Stimulated activated CD8-positive, alpha-beta memory T cell treated with anti-CD3 and anti-CD28 coated beads, Interleukin-2, amount 100 ng/mL, for 48 hours (primary cell): Measurements from ENCODE around the gene CREB3.

Experiments used
- DNase-seq, 2 donors: peaks; one replicate each; pipeline ENCODE4 v3.0.0-alpha.2; 2020; ENCODE audit warnings: low read depth in 2 of 2

Gene CREB3

GRCh38 chr9:35725362-35725761 lies 7.1 kb upstream of the CREB3 start:
- no peak for DNase-seq

- no peak for DNase-seq
Measured at GRCh38 chr9:35726931-35727330, 5.5 kb upstream of the CREB3 start.

GRCh38 chr9:35727676-35728040 lies 4.8 kb upstream of the CREB3 start:
- DNase-seq = no peak

DNA sequence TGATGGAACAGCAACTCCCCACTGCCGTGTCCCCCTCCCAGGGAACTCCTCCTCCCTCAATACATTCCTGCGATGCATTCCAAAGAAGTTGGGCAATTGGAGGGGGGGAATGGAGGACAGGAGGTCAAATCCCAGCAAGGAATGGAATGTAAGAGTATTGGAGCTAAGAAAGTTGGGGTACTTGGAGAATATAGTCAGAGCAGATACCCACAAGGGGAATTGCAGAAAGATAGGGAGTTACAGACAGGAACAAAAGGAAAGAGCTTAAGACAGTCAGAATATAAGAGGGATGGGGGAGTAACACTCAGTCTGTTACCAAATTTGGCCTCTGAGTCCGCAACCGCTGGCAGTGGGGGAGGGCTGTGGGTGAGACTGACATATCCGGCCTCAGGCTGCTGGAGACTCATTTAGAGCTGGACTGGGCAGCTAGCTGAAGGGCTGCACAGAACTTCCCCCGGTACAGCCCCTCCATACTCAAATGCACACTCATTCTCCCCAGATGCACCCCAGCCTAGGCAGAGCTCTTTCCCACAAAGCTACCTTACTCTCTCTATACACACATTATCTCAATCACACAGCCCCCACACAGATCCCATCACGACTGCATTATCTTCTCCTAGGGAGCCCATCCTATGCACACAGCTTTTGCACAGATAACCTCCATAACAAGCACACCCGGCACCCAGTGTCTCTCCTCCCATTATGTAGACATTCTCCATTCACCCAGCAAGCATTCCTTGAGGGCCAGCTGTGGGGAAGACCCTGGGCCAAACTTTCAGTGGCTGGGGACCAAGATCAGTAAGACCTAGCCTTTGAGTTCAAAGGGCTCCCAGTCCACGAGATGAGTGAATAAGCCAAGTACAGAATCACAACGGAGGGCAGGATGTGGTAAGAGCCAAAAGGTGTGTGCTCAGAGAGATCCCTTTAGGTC lies 4.2 kb upstream of the CREB3 start:
- DNase-seq = peak; percentile 40 to 48

GRCh38 chr9:35729101-35729500 lies 3.4 kb upstream of the CREB3 start:
- DNase-seq = no peak

GRCh38 chr9:35729700-35730485 lies 2.6 kb upstream of the CREB3 start:
- DNase-seq = no peak

DNA sequence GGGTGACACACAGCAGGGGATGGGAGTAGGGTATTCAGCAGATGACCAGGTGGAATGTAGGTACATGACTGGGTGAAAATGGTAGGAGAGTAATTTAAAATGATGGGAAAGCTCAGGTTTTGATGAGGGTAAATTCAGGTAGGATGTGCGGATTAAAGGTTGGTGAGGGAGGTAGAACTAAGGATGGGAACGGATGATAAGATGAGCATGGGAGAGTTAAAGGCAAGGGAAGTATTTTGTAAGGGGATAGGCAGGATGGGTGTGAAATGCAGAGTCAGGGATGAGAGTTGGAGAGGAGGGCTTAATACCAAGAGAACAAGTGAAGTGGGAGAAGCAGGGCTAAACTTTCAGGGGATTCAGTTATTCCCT lies 2.0 kb upstream of the CREB3 start:
- no peak for DNase-seq

GRCh38 chr9:35731415-35732184 lies 866 bp upstream of the CREB3 start:
- DNase-seq = no peak

- DNase-seq = peak in 1 of 2 donors; percentile 28
Measured at GRCh38 chr9:35732800-35733541, 505 bp downstream of the CREB3 start.

- DNase-seq = no peak
Measured at GRCh38 chr9:35734096-35734495, 1.6 kb downstream of the CREB3 start.

- peak; percentile 27 to 40 for DNase-seq
Measured at GRCh38 chr9:35736201-35736633, 3.8 kb downstream of the CREB3 start.

- DNase-seq = no peak
Measured at GRCh38 chr9:35737143-35737542, 4.7 kb downstream of the CREB3 start.

- no peak for DNase-seq
Measured at GRCh38 chr9:35738186-35738585, 5.7 kb downstream of the CREB3 start.

- DNase-seq = no peak
Measured at GRCh38 chr9:35738924-35739323, 6.5 kb downstream of the CREB3 start.

GRCh38 chr9:35740243-35740642 lies 7.8 kb downstream of the CREB3 start:
- DNase-seq = no peak

GRCh38 chr9:35741740-35742139 lies 9.3 kb downstream of the CREB3 start:
- no peak for DNase-seq

GRCh38 chr9:35743452-35743851 lies 11.0 kb downstream of the CREB3 start:
- no peak for DNase-seq

DNA sequence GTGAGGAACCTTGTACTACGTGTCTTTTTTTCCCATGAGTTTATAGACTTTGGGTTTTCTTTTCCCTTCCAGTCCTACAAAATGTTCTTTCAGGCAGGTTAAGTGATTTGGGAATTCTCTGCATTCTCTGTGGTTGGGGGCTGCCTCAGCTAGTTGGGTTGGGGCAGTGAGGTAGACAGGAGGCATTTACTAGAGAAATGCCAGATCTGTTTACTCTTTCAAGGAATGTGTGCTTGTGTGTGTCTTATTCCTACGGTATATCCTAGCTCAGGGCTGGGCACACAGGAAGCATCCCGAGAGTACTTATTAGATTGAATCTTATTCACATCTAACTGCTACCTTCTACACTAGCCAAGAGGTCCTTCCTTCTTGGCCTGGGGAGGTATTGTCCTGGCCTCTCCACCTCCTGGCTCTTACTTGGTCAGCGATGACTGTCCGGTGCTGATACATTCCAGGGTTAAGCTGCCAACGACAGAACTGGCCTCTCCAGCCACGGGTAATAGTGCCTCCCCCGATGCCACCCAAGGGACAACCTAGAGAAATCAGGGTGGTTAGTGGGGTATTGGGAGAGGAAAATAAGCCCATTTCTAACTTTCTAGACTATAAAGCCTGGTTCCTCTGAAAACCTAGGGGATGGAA lies 11.5 kb downstream of the CREB3 start:
- no peak for DNase-seq

DNA sequence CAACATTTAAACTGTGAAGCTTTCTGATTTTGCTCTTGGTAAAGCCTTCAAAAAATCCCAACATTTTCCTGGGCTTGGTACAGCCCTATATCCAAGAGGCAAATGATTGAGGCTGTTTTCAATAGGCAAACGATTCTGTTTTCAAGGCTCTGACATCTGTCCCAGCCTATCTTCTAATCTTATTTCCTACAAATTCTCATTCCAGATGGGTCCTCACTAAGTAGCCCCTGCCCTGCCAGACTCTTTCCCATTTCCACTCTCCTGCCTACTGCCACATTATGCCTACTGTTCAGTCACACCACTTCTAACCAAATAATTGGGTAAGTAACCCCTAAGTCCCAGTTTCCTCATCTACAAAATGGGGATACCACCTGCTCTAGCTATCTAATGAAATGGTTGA lies 13.1 kb downstream of the CREB3 start:
- no peak for DNase-seq

DNA sequence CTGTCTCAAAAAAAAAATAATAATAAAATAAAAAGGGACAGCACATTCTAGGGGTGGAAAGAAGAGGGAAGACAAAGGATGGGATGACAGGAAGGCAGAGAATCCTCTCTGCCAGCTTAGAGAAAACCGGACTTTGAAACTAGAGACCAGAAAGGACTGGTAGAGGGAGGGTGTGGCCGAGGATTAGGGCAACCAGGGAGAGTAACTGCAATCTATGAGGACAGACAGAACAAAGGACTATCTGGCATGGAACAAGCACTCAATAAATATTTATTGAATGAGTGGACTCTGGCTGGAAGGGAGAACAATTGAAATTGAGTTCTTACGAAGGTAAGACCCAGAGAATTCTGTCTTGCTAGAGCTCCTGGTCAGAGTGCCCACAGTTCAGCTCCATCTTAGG lies 14.1 kb downstream of the CREB3 start:
- no peak for DNase-seq

GRCh38 chr9:35748242-35748857 lies 15.9 kb downstream of the CREB3 start:
- no peak for DNase-seq
